RWPE1 (cell line): ENCODE results near the gene BAG5.

ENCODE experiments used
- CTCF ChIA-PET: fragments of 350-600 bp; sonication (Branson Sonifier 250); formaldehyde crosslinking; extraction: SDS; loops from one replicate; lab custom pipeline; 2021; lab: Yijun Ruan, JAX
- POLR2A ChIA-PET: fragments of 400-600 bp; formaldehyde crosslinking; extraction: SDS; loops from one replicate; lab custom pipeline; 2020; ENCODE audit warnings: antibody characterized with exemption; ENCODE audit not compliant: low non-redundant PET; lab: Yijun Ruan, JAX
- DNase-seq: peaks from one replicate; pipeline ENCODE4 v3.0.0; 2012; ENCODE audit warnings: low spot score
- H3K27ac ChIP-seq: fragments of 450-650 bp; 2 replicates; pipeline ENCODE4 v1.5.1; 2017
- TF ChIP-seq, protein P1 (sequence below): fragments of 450-650 bp; conservative IDR thresholded peaks from 2 replicates; pipeline ENCODE4 v1.5.1; 2017; ENCODE audit warnings: low read depth, mild to moderate bottlenecking

Gene BAG5

DNA sequence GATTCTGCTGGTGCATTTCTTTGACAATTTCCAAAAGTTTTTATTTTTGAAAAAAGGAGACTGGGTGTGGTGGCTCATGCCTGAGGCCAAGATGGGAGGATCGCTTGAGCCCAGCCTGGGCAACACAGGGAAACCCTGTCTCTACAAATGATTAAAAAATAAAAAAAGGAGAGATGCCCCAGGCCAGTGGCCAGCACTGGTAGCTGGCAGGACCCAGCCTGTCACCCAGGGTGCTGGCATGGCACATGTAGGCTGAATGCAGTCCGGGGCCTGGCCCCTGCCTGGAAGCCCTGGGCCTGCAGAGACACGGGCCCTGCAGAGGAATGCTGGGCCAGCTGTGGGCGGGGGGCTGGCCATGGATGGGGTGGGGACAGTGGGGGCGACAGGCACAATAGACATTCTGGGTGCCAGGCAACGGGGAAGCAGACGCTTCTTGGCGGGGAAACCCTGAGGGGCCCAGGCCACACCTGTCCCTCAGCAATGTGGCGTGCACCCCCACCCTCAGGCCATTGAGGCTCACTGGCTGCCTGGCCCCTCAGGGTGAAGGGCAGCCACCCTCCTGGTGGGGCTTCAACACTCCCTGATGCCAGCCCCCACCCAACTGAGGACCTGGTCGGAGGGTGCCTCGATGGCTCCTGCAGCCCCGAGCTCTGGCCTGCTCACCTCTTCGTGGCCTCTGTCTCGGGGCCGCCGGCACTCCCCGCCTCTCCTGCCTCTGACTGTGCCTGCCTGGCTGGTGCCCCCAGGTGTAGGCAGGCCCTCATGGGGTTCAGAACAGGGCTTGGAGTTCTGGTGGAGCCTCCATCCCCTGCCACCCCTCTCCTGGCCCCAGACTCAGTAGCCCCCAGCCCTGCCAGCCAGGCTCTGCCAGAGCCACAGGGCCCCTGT is 21.4 kb downstream of the BAG5 start:
- CTCF ChIA-PET = interaction anchor here (0.6 to 3.2 kb wide), 4 partner anchors 17 to 23 kb away, joined by 6 to 21 read pairs (median 6); no protein-coding TSS in a partner anchor
- TF ChIP-seq, protein P1, sequence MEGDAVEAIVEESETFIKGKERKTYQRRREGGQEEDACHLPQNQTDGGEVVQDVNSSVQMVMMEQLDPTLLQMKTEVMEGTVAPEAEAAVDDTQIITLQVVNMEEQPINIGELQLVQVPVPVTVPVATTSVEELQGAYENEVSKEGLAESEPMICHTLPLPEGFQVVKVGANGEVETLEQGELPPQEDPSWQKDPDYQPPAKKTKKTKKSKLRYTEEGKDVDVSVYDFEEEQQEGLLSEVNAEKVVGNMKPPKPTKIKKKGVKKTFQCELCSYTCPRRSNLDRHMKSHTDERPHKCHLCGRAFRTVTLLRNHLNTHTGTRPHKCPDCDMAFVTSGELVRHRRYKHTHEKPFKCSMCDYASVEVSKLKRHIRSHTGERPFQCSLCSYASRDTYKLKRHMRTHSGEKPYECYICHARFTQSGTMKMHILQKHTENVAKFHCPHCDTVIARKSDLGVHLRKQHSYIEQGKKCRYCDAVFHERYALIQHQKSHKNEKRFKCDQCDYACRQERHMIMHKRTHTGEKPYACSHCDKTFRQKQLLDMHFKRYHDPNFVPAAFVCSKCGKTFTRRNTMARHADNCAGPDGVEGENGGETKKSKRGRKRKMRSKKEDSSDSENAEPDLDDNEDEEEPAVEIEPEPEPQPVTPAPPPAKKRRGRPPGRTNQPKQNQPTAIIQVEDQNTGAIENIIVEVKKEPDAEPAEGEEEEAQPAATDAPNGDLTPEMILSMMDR = no peak
- POLR2A ChIA-PET = interaction anchor here (0.8 to 1.2 kb wide), 2 partner anchors 12 to 19 kb away, joined by 4 to 7 read pairs; partner anchors contain the start of genes CKB and TRMT61A
- peak; percentile 46 for DNase-seq
- H3K27ac ChIP-seq = peak overlapping the region; percentile 100

DNA sequence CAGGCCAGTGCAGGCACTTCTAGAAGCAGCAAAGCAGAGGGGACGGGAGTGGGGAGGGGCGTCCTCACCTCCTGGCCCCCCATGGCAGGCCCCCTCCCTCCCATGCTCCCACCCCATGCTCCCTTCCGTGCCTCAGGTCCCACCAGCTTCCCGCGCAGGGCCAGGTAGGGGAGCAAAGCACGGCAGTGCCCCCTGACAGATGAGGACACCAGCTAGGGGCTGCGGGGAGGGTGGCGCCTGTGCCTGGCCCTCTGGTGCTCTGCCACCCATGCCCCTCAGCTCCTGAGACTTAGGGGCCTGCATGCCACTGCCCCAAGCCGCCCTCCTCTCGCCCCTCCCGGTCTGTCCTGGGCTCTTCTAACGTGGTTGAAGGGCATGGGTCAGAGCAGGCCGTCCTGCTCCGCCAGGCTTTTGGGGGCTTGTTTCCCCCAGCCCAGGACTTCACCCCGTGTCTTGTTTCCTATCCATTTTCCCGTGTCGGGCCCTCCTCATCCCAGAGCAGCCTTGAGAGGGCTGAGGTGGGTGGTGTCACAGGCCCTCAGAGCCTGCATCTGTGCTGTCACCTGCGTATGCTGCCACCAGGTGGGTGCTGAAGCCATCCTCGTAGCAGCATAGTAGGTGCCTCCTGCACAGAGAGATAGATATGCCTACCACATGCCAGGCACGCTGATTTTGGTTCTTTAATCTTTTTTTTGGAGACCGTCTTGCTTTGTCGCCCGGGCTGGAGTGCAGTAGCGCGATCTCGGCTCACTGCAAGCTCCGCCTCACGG is 23.2 kb downstream of the BAG5 start:
- TF ChIP-seq, protein P1 = no peak
- ChIA-PET POLR2A (no interaction called here), CTCF (interaction anchor here (0.6 to 1.4 kb wide), 3 partner anchors 9 to 324 kb away, joined by 3 to 4 read pairs (median 4); no protein-coding TSS in a partner anchor)
- DNase-seq = no peak
- H3K27ac ChIP-seq = peak overlapping the region; percentile 100

DNA sequence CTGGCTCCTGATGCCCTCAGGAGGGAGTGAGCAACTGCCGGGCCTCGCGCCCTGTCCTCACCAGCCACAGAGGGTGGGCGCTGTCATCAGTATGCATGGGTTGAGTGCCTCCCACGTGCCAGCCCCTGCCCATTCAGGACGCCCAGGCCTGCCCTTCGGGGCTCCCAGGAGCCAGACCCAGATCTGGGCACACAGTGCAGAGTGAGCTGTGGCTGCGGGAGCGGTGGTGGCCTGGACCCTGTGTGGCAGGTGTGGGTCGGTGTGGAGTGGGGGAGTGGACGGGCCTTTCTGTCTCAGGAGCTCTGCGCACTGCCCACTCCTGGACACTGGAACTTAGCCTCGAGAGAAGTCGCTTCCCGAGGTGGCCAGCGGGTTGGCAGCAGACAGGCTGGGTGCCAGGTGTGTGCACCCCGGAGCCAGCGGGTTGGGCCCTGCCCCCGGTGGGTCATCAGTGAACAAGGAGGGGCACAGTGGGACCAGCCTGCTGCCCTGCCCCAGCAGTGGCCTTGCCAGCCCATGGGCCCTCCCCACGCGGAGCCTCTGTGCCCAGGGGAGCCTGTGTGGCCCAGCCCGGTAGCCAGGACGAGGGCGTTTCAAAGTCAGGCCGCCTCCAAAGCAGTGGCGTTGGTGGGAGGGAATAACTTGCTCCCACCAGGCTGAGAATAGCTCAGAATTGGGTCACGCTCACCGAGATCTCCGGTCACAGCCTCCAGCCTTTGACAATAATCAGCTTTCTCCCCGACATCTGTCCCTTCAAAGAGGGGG is 24.0 kb downstream of the BAG5 start:
- H3K27ac ChIP-seq = peak overlapping the region; percentile 100
- TF ChIP-seq, protein P1 = no peak
- ChIA-PET CTCF (interaction anchor here (0.6 to 1.4 kb wide), 3 partner anchors 9 to 323 kb away, joined by 3 to 4 read pairs (median 4); no protein-coding TSS in a partner anchor), POLR2A (no interaction called here)
- no peak for DNase-seq

DNA sequence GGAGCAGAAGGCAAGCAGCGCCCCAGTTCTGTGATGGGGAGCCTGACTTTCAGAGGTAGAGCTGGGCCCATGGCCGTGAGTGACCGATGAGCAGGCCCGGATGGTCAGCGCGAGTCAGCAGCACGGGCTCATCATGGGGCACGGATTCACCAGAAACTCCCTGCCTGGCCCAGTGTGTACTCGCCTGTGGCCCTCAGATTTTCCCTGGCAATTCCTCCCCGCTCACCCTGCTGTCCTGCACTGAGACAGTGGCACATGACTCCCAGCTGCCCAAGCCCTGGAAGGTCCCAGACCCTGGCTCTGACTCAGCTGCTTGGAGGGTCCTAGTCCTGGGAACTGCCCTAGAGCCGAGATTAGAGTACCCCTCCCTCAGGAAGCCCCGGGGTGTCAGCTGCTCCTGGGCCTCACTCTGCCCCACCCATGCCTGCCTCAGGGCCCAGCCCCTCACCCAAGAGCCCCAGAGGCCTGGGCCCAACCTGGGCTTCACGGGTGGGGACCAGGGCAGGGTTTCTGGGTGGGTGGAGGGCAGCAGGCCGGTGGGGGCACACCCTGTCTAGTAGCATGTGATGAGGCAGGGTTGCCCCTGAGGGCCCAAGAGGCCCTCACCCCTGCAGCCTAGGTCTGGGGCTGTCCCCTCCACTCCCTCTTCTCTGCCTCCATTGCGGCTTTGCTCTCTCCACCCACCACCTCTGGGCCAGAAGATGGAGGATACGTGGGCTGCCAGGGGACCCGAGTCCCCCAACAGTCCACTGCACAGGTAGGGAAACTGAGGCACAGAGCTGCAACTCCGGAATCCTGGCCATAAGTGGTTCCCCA is 25.1 kb downstream of the BAG5 start:
- H3K27ac ChIP-seq = peak overlapping the region; percentile 100
- TF ChIP-seq, protein P1 = no peak
- ChIA-PET CTCF (interaction anchor here (1.2 to 1.4 kb wide), 2 partner anchors 8 to 19 kb away, joined by 4 to 5 read pairs; no protein-coding TSS in a partner anchor), POLR2A (no interaction called here)
- DNase-seq = no peak

DNA sequence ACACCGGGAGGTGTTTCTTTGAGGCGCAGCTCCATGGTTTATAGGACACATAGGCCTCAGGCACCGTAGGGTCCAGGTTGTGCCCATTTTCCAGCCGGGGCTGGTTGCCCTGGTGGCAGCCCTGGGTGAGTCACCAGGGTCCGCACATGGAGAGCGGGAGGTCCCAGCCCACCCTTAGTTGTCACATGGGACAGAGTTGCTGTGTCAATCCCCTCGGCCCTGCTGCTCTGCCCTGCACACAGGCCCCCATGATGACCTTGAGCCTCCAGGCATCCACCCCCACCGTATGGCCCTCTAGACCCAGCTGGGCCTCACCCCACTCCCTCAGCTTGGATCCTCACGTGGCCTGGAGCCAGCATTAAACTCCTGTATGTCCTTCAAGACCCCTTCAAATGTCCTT is 25.8 kb downstream of the BAG5 start:
- POLR2A ChIA-PET = no interaction called here
- no peak for DNase-seq
- CTCF ChIA-PET = interaction anchor here (0.6 to 1.2 kb wide), 2 partner anchors 19 to 36 kb away, joined by 5 read pairs; no protein-coding TSS in a partner anchor
- peak overlapping the region; percentile 100 for H3K27ac ChIP-seq
- TF ChIP-seq, protein P1 = no peak
